A172 (cell line): ENCODE results near the gene CCDC116. TPM values are rescaled to one million over a fixed set of nuclear protein-coding genes. Genes with fewer than 3 reads are reported as not detected.
"Not testable (repeated sequence)": the region's sequence is repeated elsewhere in the genome, so short reads cannot be mapped to it uniquely, and the experiment has no call there.

Source experiments
- DNase-seq: peaks from one replicate; pipeline ENCODE4 v3.0.0-alpha.2; 2015; ENCODE audit warnings: low spot score
- total RNA-seq: library from RNA; depleted of rRNA; stranded (reverse); fragments of >200 nt; shearing (Covaris generic); gene quantifications from 2 replicates; pipeline ENCODE4 v1.2.3, GENCODE V29; 2014; rRNA removed

Gene CCDC116
- total RNA-seq, result 0.12 TPM in 1 of 2 replicates, not detected in the other

GRCh38 chr22:21632237-21632895 lies at the start of gene CCDC116:
Gene CCDC116 (plus strand): TSS chr22:21632760. CDS start chr22:21633182, 422 bp downstream.
- no peak for DNase-seq

- DNase-seq, result no peak
Observed at GRCh38 chr22:21582801-21583740, 49.5 kb upstream of the CCDC116 start.

GRCh38 chr22:21585389-21585788 lies 47.2 kb upstream of the CCDC116 start:
- no peak for DNase-seq

- DNase-seq, result no peak
Observed at GRCh38 chr22:21587803-21588611, 44.6 kb upstream of the CCDC116 start.

- no peak for DNase-seq
Observed at GRCh38 chr22:21589396-21589795, 43.2 kb upstream of the CCDC116 start.

- no peak for DNase-seq
Observed at GRCh38 chr22:21590809-21591641, 41.5 kb upstream of the CCDC116 start.

GRCh38 chr22:21591695-21592094 lies 40.9 kb upstream of the CCDC116 start:
- no peak for DNase-seq

- DNase-seq, result no peak
Observed at GRCh38 chr22:21592422-21592821, 40.1 kb upstream of the CCDC116 start.

- no peak for DNase-seq
Observed at GRCh38 chr22:21593406-21594232, 38.9 kb upstream of the CCDC116 start.

- DNase-seq, result no peak
Observed at GRCh38 chr22:21594865-21595452, 37.6 kb upstream of the CCDC116 start.

GRCh38 chr22:21596356-21597135 lies 36.0 kb upstream of the CCDC116 start:
- DNase-seq, result not testable (repeated sequence)

GRCh38 chr22:21598302-21598701 lies 34.3 kb upstream of the CCDC116 start:
- DNase-seq, result no peak

GRCh38 chr22:21599053-21599893 lies 33.3 kb upstream of the CCDC116 start:
- DNase-seq, result no peak

GRCh38 chr22:21602579-21602978 lies 30.0 kb upstream of the CCDC116 start:
- DNase-seq, result no peak

- no peak for DNase-seq
Observed at GRCh38 chr22:21603973-21604372, 28.6 kb upstream of the CCDC116 start.

- no peak for DNase-seq
Observed at GRCh38 chr22:21605887-21606564, 26.5 kb upstream of the CCDC116 start.

- no peak for DNase-seq
Observed at GRCh38 chr22:21606775-21607174, 25.8 kb upstream of the CCDC116 start.
